Spinal cord (tissue), 10 donors: ENCODE data around the gene PLEKHM2. TPM values are rescaled to one million over a fixed set of nuclear protein-coding genes. Genes with fewer than 3 reads are reported as not detected.
A peak's percentile ranks its signal among the peaks of the same experiment; 100 is the strongest.

Source experiments
- DNase-seq, 6 donors: peaks; one replicate each; pipeline versions ENCODE4 v3.0.0 to v3.0.0-alpha.2; 2013 to 2015; ENCODE audit warnings: low spot score in 6 of 6, low read depth in 4 of 6
- H3K27ac ChIP-seq: one replicate; pipeline ENCODE4 v1.5.1; 2013; ENCODE audit warnings: low read depth, low read length, control low read depth
- H3K27me3 ChIP-seq: one replicate; pipeline ENCODE4 v1.6.1; 2013; ENCODE audit warnings: low read length; ENCODE audit not compliant: control insufficient read depth, insufficient read depth
- H3K36me3 ChIP-seq: one replicate; pipeline ENCODE4 v1.6.1; 2013; ENCODE audit warnings: low read length; ENCODE audit not compliant: control insufficient read depth, insufficient read depth
- H3K4me1 ChIP-seq: one replicate; pipeline ENCODE4 v1.6.1; 2013; ENCODE audit warnings: low read length; ENCODE audit not compliant: control insufficient read depth, insufficient read depth
- H3K4me3 ChIP-seq: one replicate; pipeline ENCODE4 v1.5.1; 2013; ENCODE audit warnings: low read depth, low read length, control low read depth
- H3K9me3 ChIP-seq: one replicate; pipeline ENCODE4 v1.6.1; 2013; ENCODE audit warnings: low read length; ENCODE audit not compliant: control insufficient read depth, insufficient read depth
- WGBS: methylation state at CpG from one replicate; pipeline ENCODE4 v1.1.5; 2013; ENCODE audit warnings: missing lambda C conversion rate; ENCODE audit not compliant: insufficient coverage; 5-methylcytosine and 5-hydroxymethylcytosine counted together
- polyA plus RNA-seq, 2 donors: library from polyadenylated mRNA; unstranded; fragments of 120-200 nt; gene quantifications; one replicate each; pipeline ENCODE4 v1.2.1, GENCODE V29; 2013; ENCODE audit not compliant: insufficient read length in 2 of 2
- total RNA-seq, 2 donors: library from RNA; depleted of rRNA in 1 of 2; stranded (reverse); fragments of 120-200 nt in 1 of 2; fragments of >200 nt in 1 of 2; gene quantifications; one replicate each; pipeline versions ENCODE4 v1.2.3 to v1.2.4, GENCODE V29; 2013 to 2014
- donor health status: healthy.

The PLEKHM2 gene
- total and polyA plus RNA-seq, 4 donors = 27.5 to 66.8 (median 51.1) TPM

GRCh38 chr1:15682936-15683341 is 1.2 kb upstream of the PLEKHM2 start:
- no peak overlapping the region for H3K27ac ChIP-seq
- H3K9me3 ChIP-seq = no peaks in the 10 kb centered on the region
- no peak for DNase-seq
- H3K36me3 ChIP-seq = no peaks in the 10 kb centered on the region
- no peak overlapping the region for H3K4me3 ChIP-seq
- peaks cover 15% of the 10 kb centered on the region for H3K4me1 ChIP-seq
- WGBS = 95% methylated on average over 4 of the region's 4 CpGs
- no peaks in the 10 kb centered on the region for H3K27me3 ChIP-seq

DNA sequence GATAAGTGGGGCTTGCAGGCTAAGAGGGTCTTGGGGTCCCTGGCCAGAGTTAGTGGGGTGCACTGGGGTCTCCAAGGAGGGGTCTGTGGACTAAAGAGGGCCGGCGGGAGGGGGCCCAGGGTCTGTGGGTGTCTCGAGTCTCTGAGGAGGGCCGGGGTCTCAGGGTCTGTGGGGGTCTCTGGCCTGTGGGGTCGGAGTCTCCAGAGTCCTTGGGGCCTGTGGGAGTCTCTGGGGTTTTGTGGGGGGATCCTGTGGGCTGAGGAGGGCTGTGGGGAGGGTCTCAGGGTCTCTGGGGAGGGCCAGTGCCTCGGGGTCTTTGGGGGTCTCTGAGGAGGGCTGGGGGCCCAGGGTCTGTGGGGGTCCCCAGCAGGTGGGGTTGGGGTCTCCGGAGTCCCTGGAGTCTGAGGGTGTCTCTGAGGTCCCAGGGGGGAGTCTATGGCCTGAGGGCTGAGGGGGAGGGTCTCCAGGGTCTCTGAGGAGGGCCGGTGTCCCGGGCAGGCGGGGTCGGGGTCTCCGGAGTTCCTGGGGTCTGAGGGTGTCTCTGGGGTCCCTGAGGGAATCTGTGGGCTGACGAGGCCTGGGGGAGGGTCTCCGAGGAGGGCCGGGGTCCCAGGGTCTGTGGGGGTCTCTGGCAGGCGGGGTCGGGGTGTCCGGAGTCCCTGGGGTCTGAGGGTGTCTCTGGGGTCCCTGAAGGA is 628 bp upstream of the PLEKHM2 start:
- DNase-seq = no peak
- Histone ChIP-seq H3K36me3 (no peaks in the 10 kb centered on the region), H3K4me1 (peaks cover 15% of the 10 kb centered on the region), H3K4me3 (peak overlapping the region; percentile 71), H3K27ac (peak overlapping the region; percentile 88), H3K27me3 (no peaks in the 10 kb centered on the region), H3K9me3 (no peaks in the 10 kb centered on the region)
- 42% methylated on average over 17 of the region's 18 CpGs for WGBS

DNA sequence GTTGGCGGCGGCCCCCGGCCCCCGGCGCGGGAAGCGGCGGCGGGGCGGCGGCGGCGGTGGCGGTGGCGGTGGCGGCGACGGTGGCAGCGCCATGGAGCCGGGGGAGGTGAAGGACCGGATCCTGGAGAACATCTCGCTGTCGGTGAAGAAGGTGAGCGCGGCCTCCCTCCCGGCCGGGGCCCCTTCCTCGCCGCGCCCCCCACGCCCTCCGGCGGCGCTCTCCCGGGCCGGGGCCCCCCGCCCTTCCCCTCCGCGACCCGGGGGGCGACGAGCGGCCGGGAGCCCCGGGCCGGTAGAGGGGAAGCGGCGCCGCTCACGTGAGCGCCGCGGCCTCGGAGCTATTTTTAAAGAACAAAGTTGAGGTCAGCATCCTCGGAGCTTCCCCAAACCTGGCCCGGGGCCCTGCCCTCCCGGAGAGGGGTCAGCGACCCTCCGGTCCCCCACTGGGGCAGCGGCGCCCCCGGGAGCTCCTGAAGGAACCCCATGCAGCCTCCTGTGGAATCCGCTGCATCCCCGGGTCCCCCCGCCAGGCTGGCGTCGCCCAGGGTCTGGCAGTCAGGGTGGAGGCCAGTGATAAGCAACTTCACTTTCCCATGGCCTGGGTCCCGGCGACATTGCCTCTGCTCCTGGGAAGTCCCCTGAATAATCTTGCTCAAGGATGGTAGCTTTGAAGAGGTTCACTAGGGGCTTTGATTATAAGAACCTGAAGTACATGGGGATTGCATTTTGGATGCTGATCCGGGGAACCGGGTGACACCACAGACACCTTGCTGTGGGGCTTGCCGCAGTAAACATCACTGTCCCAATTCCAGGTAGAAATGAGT is 560 bp downstream of the PLEKHM2 start:
- H3K4me3 ChIP-seq = peak overlapping the region; percentile 85
- WGBS = under 1% methylated on average over 72 of the region's 72 CpGs
- H3K9me3 ChIP-seq = no peaks in the 10 kb centered on the region
- peaks cover 15% of the 10 kb centered on the region for H3K4me1 ChIP-seq
- H3K27ac ChIP-seq = peak overlapping the region; percentile 80
- peaks cover 6% of the 10 kb centered on the region for H3K36me3 ChIP-seq
- no peaks in the 10 kb centered on the region for H3K27me3 ChIP-seq
- DNase-seq = peak in 2 of 6 donors; percentile 45 to 60

DNA sequence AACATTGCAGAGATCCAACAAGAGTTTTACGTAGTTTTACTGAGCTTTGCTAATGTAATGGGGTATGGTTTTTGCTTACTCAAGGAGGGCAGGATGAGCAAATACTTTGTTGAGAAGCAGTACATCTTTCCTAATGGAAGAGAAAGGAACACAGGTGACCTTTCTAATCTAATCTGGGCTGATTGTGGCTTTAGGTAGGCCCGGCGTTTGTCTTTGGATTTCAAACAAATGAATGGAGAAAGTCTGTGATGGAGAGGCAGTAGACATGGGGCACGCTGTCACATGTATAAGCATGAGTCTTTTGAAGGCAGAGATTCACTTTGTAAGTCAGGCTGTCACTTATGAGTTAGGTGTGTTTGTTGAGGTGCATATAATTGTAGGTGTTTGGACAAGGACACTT is 1.7 kb downstream of the PLEKHM2 start:
- DNase-seq = peak in 1 of 6 donors; percentile 11
- Histone ChIP-seq H3K27me3 (no peaks in the 10 kb centered on the region), H3K4me3 (peak overlapping the region; percentile 85), H3K36me3 (peaks cover 6% of the 10 kb centered on the region), H3K4me1 (peaks cover 15% of the 10 kb centered on the region), H3K9me3 (no peaks in the 10 kb centered on the region), H3K27ac (peak overlapping the region; percentile 80)
- WGBS = 81% methylated on average over 3 of the region's 4 CpGs

GRCh38 chr1:15687446-15687845 is 3.3 kb downstream of the PLEKHM2 start:
- peaks cover 6% of the 10 kb centered on the region for H3K36me3 ChIP-seq
- no peak overlapping the region for H3K27ac ChIP-seq
- no peak overlapping the region for H3K4me3 ChIP-seq

DNA sequence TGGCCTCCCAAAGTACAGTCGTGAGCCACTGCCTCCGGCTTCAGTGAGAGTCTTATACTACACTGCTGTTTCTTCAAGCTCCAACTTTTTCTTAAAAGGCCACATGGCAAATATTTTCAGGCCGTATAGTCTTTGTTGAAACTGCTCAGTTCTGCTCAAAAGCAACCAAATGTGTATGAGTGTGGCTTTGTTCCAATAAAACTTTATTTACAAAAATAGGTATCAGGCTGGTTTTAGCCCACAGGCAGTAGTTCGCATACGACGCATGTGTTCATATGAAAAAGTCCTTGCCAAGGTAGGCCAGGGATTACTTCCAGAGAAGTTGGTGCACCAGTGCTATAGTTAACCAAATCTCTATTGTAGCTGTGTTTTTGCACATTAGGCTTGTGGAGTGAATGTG is 6.2 kb downstream of the PLEKHM2 start:
- H3K4me1 ChIP-seq = peaks cover 6% of the 10 kb centered on the region
- peaks cover 6% of the 10 kb centered on the region for H3K36me3 ChIP-seq
- no peak overlapping the region for H3K4me3 ChIP-seq
- no peaks in the 10 kb centered on the region for H3K27me3 ChIP-seq
- 100% methylated on average over 2 of the region's 6 CpGs for WGBS
- H3K9me3 ChIP-seq = no peaks in the 10 kb centered on the region
- no peak overlapping the region for H3K27ac ChIP-seq
- DNase-seq = no peak

More at GRCh38 chr1:15687446-15687845, 3.3 kb downstream of the PLEKHM2 start:
- peaks cover 21% of the 10 kb centered on the region for H3K4me1 ChIP-seq
- no CpG with 5 or more reads among the region's 2 CpGs for WGBS
- H3K27me3 ChIP-seq = no peaks in the 10 kb centered on the region
- no peak for DNase-seq
- no peaks in the 10 kb centered on the region for H3K9me3 ChIP-seq

- H3K27me3 ChIP-seq = no peaks in the 10 kb centered on the region
- H3K4me3 ChIP-seq = no peak overlapping the region
- peaks cover 6% of the 10 kb centered on the region for H3K36me3 ChIP-seq
- peaks cover 9% of the 10 kb centered on the region for H3K4me1 ChIP-seq
- peak in 1 of 6 donors; percentile 11 for DNase-seq
- H3K9me3 ChIP-seq = no peaks in the 10 kb centered on the region
- 56% methylated on average over 9 of the region's 11 CpGs for WGBS
- H3K27ac ChIP-seq = no peak overlapping the region
These were observed 7.4 kb downstream of the PLEKHM2 start for GRCh38 chr1:15691434-15692032.

DNA sequence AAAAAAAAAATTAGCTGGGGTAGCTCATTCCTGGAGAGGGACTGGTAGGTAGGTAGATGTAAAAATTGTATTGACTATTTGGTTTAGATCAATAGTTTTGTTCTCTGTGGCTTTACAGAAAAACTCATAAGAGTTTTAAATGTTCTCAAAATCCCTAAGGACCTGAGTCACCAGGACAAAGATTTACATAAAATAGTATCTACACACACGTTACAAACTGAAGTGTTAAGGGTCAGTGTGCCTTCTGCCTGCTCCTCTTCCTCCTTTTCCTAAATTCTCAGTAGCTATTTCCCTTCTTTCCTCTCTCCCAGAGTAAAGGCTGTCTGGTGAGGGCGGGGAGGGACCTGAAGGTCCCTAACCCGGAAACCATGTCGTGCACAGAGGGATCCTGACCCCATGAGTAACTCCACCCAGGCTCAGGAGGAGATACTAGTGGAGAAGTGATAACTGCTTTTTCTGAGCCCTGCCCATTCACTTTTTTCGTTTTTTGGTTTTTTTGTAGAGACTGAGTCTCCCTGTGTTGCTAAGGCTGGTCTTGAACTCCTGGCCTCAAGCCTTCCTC is 8.1 kb downstream of the PLEKHM2 start:
- 80% methylated on average over 2 of the region's 5 CpGs for WGBS
- H3K4me3 ChIP-seq = no peak overlapping the region
- H3K9me3 ChIP-seq = no peaks in the 10 kb centered on the region
- H3K36me3 ChIP-seq = peaks cover 6% of the 10 kb centered on the region
- no peak for DNase-seq
- peaks cover 13% of the 10 kb centered on the region for H3K4me1 ChIP-seq
- no peaks in the 10 kb centered on the region for H3K27me3 ChIP-seq
- H3K27ac ChIP-seq = no peak overlapping the region

DNA sequence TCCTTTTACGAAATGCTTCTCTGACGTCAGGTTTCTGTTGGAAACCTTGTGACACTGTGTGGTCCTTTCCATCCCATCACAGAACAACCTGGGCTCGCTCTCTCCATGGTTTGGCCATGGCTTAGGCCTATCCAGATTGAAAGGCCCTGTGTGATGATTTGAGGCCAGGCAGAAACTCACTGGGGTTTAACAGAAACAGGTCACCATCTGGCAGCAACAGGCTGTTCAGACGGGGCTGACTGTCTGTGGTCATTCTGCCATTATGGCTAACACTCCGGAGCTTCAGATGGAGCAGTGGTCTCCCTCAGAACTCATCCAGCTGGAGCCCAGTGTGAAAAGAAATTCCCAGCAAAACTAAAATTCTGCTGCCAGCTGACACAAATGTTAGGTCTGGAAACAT is 9.3 kb downstream of the PLEKHM2 start:
- Histone ChIP-seq H3K4me1 (peaks cover 22% of the 10 kb centered on the region), H3K36me3 (peaks cover 6% of the 10 kb centered on the region), H3K9me3 (no peaks in the 10 kb centered on the region), H3K4me3 (no peak overlapping the region), H3K27me3 (no peaks in the 10 kb centered on the region), H3K27ac (no peak overlapping the region)
- DNase-seq = no peak
- WGBS = 90% methylated on average over 3 of the region's 5 CpGs
